CMK (cell line): ENCODE results near the gene TRIM7.
"Not testable (repeated sequence)": the region's sequence is repeated elsewhere in the genome, so short reads cannot be mapped to it uniquely, and the experiment has no call there.

ENCODE experiments used
- DNase-seq: peaks from one replicate; pipeline ENCODE4 v3.0.0-alpha.2; 2010; ENCODE audit warnings: low read depth

Gene TRIM7

DNA sequence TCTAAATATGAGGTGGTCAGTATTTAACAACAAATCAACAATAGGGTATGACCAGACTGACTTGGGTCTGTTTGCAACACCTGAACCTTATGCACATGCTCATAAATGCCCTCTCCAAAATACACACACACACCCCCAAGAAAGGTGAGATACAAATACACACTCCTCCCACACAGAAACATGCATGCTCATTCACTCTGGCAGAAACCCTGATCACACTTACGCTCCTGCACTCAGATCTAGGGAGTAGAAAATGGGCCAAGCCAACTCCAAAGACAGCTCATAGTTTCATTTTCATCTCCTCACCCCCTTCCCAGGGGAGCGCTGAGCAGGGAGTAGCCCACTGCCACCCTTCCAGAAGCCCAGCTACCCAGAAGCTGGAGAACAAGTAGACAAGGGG is 11.3 kb downstream of the TRIM7 start:
- no peak for DNase-seq

DNA sequence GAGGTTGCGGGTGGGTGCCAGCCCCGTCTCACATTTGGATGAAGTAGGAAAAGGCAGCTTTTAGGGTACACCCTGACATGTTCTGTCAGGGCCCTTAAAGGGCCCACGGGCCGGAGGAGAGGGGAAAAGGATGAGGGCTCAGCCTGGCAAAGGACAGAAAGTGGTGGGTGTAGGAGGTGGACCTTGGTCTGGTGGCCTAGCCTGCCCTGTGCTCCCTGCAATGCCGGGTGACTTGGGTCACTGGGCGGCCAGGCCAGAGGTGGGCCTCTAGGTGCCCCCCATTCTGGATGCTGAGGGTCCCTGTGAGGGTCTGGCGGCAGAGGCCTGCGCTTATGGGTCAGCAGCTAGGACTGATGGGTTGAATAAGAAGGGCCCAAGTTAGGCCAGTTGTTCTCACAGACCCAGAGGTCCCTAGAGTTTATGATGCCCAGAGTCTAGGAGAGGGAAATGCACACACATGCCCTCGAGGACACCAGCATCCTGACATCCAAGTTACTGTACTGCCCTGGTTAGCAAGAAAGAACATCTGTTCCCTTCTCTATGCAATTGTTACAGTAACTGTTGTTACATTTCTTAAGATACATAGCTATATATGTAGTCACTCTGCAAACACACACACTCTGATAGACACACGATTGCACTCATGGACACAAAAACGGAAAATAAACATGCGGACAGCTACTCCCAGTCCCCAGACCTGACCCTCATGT is 12.5 kb downstream of the TRIM7 start:
- DNase-seq: no peak

DNA sequence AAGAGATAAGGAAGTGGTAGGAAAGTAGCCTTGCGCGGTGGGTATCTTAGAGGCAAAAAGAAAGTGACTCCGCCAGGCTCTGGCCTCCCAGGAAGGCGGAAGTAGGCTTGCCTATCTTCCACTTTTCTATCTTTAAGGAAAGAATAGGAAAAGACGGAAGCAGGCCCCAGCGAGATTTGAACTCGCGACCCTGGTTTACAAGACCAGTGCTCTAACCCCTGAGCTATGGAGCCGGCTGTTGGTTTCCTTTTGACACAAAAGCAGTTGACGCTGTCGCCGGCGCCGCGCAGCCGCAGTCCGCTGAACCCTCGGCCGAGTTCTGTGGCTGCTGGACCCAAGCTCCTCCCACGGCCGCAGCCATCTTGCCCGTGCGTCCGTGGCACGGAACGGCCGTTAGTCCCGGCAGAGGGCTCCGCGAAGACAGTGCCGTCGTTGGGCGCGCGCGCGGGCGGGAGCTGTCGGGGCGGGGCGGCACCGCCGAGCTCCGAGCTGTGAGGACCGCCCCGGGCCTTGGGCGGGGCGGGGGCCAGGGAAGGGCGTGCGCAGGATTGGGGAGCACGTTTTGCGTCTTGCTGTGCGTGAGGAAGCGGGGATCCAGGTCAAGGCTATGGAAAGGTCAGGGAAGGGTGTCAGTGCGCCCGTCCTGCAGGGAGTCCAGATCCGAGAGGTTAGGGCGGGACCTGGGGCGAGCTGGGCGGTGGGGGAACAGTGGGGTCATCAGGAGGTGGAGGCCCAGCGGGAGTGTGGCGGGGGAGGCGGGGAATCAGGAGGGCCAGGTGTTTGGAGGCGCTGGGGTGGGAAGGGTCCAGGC is 13.3 kb downstream of the TRIM7 start:
- DNase-seq: peak; percentile 81

- no peak for DNase-seq
Measured at GRCh38 chr5:181190711-181191525, 14.1 kb downstream of the TRIM7 start.

DNA sequence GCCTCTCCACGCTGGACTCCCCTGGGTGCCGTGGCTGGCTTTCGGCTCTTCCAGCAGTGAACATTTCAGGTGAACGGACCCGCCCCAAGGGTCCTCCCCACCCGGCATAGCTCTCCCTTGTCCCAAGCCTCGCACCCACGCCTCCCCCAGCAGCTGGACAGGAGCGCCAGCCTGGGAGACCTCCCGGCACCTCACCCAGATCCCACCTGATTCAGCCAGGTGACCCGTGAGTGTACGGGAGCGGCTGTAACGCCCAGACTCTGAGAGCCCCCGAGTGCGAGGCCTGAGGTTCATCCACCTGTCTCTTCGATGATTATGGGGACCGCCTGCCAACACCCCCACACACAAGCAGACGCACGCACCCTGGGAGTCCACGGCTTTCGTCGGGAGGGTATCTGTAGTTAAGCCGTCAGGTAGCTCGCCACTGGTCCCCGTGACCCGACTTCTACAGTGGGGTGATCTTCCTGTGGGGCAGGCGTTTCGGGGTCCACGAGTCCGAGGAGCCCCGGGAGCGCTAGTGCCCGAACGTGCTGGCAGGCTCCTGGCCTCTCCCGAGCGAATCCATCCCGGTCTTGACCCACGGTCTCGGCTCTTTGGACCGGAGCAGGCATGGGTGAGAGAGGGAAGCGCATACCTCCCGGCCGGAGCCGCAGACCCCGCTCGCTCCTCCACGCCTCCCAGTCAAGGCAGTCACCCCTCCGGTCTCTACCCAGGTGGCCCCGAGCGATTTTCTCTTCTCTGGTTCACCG is 14.9 kb downstream of the TRIM7 start:
- no peak for DNase-seq

- DNase-seq: no peak
Measured at GRCh38 chr5:181189363-181189961, 15.5 kb downstream of the TRIM7 start.

DNA sequence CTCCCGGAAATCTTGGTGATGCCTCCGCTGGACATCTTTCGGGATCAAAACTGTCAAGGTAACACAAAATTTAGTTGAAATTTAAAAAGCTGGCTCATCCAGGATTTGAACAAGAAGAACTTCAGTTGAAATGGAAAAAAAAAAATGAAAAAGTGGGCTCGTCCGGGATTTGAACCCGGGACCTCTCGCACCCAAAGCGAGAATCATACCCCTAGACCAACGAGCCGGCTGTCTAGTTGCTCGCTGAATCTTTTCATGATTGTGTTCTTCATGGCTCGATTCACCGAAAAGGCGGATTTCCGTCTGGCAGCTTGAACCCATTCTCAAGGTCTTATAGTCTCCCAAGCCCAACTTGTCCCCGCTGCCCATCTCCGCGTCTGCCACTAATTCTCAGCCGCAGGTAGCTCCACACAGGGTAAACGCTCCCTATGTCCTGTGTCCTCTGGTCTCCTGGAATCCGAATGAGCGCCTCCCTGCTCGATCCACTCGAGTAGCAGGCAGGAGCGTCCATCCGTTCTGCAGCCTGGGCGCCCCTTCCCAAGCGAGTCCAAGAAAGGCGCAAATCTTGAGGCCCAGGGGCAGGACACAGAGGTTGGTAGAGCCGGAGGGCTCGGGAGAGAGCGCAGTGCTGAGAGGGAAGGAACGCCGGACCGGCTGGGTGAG is 16.2 kb downstream of the TRIM7 start:
- no peak for DNase-seq

GRCh38 chr5:181187500-181188213 is 17.3 kb downstream of the TRIM7 start:
- no peak for DNase-seq

- no peak for DNase-seq
Measured at GRCh38 chr5:181186986-181187499, 18.0 kb downstream of the TRIM7 start.

GRCh38 chr5:181186022-181186421 is 19.0 kb downstream of the TRIM7 start:
- DNase-seq: no peak

- DNase-seq: no peak
Measured at GRCh38 chr5:181185560-181185959, 19.4 kb downstream of the TRIM7 start.

GRCh38 chr5:181184845-181185216 is 20.2 kb downstream of the TRIM7 start:
- DNase-seq: no peak

- no peak for DNase-seq
Measured at GRCh38 chr5:181182651-181183050, 22.3 kb downstream of the TRIM7 start.

- DNase-seq: no peak
Measured at GRCh38 chr5:181181650-181182565, 23.1 kb downstream of the TRIM7 start.

DNA sequence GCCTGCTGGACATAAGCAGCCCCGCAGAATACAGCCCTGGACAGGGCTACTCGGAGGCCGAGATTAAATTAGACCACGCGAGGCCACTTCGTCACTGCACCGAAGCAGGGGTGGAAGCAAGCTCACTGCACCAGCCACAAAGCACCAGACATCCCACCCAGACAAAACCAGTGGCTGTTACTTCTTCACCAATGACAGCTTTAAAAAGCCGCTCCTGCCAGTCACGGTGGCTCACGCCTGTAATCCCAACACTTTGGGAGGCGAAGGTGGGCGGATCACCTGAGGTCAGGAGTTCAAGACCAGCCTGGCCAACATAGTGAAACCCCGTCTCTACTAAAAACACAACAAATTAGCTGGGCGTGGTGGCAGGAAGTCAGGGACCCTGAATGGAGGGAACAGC is 27.4 kb downstream of the TRIM7 start:
- not testable (repeated sequence) for DNase-seq

DNA sequence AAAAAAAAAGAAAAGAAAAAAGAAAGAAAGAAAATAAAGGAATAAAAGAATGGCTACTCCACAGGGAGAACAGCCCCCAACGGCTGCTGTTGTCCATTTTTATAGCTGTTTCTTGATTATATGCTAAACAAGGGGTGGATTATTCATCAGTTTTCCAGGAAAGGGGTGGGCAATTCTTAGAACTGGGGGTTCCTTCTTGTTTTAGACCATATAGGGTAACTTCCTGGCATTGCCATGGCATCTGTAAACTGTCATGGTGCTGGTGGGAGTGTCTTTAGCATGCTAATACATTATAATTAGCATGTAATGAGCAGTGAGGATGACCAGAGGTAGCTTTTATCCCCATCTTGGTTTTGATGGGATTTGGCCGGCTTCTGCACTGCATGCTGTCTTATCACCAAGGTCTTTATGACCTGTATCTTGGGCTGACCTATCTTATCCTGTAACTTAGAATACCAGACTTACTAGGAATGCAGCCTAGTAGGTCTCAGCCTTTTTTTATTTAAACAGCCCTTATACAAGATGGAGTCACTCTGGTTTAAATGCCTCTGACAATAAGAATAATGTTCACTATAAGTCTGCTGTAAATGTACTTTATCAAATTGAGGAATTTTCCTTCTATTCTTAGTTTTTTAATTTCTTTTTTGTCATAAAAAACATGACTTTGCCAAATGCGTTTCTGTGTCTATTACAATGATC is 28.6 kb downstream of the TRIM7 start:
- no peak for DNase-seq

GRCh38 chr5:181173420-181174342 is 31.3 kb downstream of the TRIM7 start:
- DNase-seq: no peak
